HG03196 (cell line): Measurements from ENCODE around the gene CSNK1D.

ENCODE experiments used
- ATAC-seq: cut with Tn5 transposase; IDR thresholded peaks from one replicate; pipeline ENCODE4 v1.9.1; 2021; ENCODE audit not compliant: unreplicated experiment

Gene CSNK1D

GRCh38 chr17:82240506-82241182 lies 32.9 kb downstream of the CSNK1D start:
- no peak for ATAC-seq

GRCh38 chr17:82239926-82240505 lies 33.5 kb downstream of the CSNK1D start:
- ATAC-seq = no peak

DNA sequence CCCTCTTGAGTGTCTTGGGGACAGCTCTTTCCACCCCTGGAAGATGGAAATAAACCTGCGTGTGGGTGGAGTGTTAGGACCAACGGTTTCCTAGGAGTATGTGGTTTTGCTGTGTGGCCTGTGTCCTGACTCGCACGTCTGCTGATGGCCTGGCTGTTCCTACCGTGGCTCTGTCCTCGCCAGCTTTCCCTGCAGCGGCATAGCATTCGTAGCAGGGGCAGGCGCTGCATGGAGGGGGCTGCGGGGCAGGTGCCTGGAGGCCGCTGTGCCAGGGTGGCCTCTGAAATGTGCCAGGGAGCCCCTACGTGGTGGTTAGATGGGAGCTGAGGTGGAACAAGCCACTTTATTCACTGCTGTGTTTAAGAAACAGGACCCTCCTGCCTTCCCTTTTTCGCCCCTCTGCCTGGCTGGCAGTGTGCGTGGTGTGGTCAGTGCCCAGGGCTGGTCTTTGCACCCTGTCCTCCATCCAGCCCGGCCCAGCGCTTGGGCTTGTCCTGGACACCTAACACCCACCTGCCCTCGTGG lies 34.0 kb downstream of the CSNK1D start:
- ATAC-seq = no peak

- ATAC-seq = no peak
Measured at GRCh38 chr17:82238472-82239201, 34.9 kb downstream of the CSNK1D start.

GRCh38 chr17:82237746-82238471 lies 35.6 kb downstream of the CSNK1D start:
- no peak for ATAC-seq

GRCh38 chr17:82237083-82237745 lies 36.3 kb downstream of the CSNK1D start:
- ATAC-seq = no peak

GRCh38 chr17:82236142-82236971 lies 37.1 kb downstream of the CSNK1D start:
- ATAC-seq = no peak

DNA sequence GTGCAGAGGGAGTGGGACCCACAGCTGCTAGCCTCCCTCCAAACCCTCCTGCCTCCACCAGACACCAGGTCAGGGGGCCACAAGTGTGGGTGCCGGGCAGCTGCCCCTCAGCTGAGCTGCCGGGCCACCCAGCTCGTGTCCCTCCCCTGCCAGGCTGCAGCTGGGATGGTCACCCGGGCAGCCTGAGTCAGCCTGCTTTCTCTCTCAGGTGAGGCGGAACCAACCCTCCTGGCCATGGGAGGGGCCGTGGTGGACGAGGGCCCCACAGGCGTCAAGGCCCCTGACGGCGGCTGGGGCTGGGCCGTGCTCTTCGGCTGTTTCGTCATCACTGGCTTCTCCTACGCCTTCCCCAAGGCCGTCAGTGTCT lies 37.7 kb downstream of the CSNK1D start:
- no peak for ATAC-seq

DNA sequence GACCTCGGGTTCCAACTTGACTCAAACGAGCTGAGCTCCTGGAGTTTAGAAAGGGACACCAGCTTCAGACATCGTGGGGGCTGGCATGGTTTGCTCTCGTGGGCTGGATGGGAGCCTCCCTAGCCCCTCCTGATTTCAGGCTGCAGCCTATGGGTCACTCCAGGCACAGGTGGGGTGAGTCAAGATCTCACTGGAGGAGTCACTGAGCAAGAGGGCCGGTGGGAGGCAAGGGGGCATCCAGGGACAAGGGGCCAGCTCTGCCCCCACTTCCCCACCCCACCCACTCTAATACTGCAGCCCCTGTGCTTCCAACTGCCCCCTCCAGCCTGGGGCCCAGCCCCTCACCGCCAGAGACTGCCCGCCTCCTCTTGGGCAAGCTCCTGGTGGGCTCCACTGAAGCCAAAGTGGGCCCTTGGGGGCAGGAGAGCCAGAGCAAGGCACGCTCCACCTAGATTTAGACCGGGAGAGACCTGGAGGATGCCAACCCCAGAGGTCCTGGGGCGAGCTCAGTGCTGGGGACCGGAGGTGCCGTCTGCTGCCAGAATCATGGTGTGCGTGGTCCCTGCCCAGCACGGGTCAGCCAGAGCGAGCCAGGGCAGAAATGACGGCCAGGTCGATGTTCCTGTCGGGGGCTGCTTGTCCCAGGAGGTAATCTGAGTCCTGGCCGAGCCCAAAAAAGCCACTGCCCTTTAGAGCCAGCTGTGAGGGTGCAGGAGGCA lies 38.3 kb downstream of the CSNK1D start:
- ATAC-seq = no peak

- ATAC-seq = no peak
Measured at GRCh38 chr17:82234211-82235055, 39.1 kb downstream of the CSNK1D start.

- no peak for ATAC-seq
Measured at GRCh38 chr17:82232876-82233785, 40.4 kb downstream of the CSNK1D start.

DNA sequence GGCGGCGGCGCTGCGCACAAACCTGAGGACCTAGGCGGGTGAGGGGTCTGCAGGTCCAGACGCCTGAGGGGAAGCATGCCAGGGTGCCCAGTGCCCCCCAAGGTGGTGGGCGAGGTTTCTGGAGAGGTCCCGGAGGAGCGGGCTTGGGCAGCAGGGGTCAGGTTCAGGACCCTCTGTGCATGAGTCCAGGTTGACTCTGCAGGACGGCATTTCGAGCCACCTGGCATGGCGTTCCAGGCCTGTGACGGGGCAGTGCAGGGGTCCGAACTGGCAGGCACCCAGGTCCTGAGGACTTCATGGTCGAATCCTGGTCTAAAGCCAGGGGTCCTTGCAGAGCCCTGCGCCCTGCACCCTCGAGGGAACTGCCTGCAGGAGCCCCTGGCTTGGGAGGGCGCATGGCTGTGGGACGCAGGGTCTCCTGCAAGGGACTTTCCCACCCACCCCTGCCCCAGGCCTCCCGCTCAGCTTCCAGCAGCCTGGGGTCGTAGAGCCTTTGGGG lies 41.1 kb downstream of the CSNK1D start:
- no peak for ATAC-seq

- ATAC-seq = no peak
Measured at GRCh38 chr17:82231562-82232321, 41.8 kb downstream of the CSNK1D start.

DNA sequence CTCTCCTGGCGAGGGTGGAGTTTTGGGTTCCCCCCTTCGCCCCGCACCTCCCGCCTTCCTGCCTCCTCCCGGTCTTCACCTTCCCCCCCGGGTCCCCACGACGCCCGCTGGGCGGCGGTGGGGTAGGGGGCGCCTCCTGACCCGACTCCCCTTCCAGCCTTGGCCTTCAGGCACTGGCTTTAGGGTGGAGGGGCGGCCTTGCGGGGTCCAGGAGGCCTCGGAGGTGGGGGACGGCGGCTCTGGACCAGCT lies 42.3 kb downstream of the CSNK1D start:
- no peak for ATAC-seq

DNA sequence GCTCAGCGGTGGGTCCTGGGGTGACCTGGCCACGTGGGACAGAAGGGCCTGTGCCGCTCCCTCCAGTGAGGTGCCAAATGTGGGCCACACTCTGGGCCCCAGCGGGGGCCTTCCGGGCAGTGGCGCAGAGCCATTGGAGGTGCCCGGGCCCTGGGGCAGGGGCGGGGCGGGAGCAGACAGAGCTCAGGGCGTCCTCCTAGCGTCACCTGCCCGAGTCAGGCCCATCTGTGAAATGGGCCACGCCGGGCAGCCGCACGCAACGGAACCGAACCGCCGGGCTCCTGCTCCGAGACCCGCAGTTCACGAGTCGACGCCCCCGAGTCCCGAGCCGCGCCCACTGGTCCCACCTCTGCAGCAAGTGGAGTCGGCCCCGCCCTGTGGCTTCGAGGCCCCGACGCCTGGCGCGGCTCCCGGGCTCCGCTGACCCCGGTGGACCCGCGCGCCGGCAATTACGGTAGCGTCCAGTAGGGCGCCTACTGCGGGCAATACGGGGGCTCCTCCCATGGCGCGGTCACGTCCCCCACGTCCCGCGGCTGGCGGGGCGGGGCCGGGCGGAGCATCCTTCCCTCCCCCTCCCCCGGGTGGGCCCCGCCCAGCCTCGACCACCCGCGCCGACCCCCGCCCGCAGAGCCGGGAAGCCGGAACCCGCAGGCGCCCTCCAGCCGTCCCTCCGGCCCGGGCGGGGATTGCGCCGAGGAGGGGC lies 42.7 kb downstream of the CSNK1D start:
- no peak for ATAC-seq
